Esophagus muscularis mucosa (tissue), 4 donors: ENCODE results near the gene PCYOX1L. TPM values are rescaled to one million over a fixed set of nuclear protein-coding genes. Genes with fewer than 3 reads are reported as not detected.

ENCODE experiments used
- DNase-seq: peaks from one replicate; pipeline ENCODE4 v3.0.0-alpha.2; 2017; ENCODE audit errors: extremely low spot score
- H3K27ac ChIP-seq, 4 donors: fragments of 200-600 bp; sonication (generic); replicated peaks in 1 of 4; 1 replicate in 3 of 4; 2 replicates in 1 of 4; pipeline ENCODE4 v1.5.1; 2016 to 2019; ENCODE audit warnings: mild to moderate bottlenecking in 1 of 4
- H3K27me3 ChIP-seq, 4 donors: fragments of 200-600 bp; sonication (generic); one replicate each; pipeline versions ENCODE4 v1.5.1 to v1.6.0; 2016 to 2019
- H3K36me3 ChIP-seq, 4 donors: fragments of 200-600 bp; sonication (generic); one replicate each; pipeline ENCODE4 v1.5.1; 2016 to 2019
- H3K4me1 ChIP-seq, 4 donors: fragments of 200-600 bp; sonication (generic); one replicate each; pipeline ENCODE4 v1.5.1; 2016 to 2019
- H3K4me3 ChIP-seq, 4 donors: fragments of 200-600 bp; sonication (generic); 1 replicate in 2 of 4; 2 replicates in 2 of 4; pipeline ENCODE4 v1.5.1; 2016 to 2019; ENCODE audit warnings: mild to moderate bottlenecking in 4 of 4, moderate library complexity in 1 of 4
- H3K9me3 ChIP-seq, 4 donors: fragments of 200-600 bp; sonication (generic); 1 replicate in 3 of 4; 2 replicates in 1 of 4; pipeline ENCODE4 v1.5.1; 2016 to 2019
- EP300 ChIP-seq: sonication (generic); formaldehyde crosslinking; IDR thresholded peaks from one replicate; pipeline ENCODE4 v1.6.1; 2017; ENCODE audit warnings: antibody characterized with exemption
- POLR2A ChIP-seq: fragments of 450-650 bp; IDR thresholded peaks from one replicate; pipeline ENCODE4 v1.6.1; 2017; ENCODE audit warnings: antibody characterized with exemption, moderate library complexity, mild to moderate bottlenecking, low read depth
- POLR2AphosphoS5 ChIP-seq, 2 donors: sonication (generic); formaldehyde crosslinking; IDR thresholded peaks; one replicate each; pipeline ENCODE4 v1.6.1; 2017; ENCODE audit warnings: antibody characterized with exemption in 2 of 2
- WGBS: methylation state at CpG from one replicate; pipeline ENCODE4 v1.1.5; 2018; 5-methylcytosine and 5-hydroxymethylcytosine counted together
- intact Hi-C: fragments of 100-400 bp; cut with DNase I; formaldehyde crosslinking; loops from one replicate; pipeline ENCODE4 v1.15.1; 2023
- total RNA-seq, 4 donors: library from RNA; depleted of rRNA; stranded (reverse); fragments of >200 nt; gene quantifications; one replicate each; pipeline versions ENCODE4 v1.1.0 to v1.2.1, GENCODE V29; 2016
- TF ChIP-seq, protein P1 (sequence below), 3 experiments: fragments of 200-600 bp in 2 of 3; fragments of 450-650 bp in 1 of 3; sonication (generic) in 2 of 3; IDR thresholded peaks; one replicate each; pipeline ENCODE4 v1.5.1; 2017 to 2019; ENCODE audit warnings: antibody characterized with exemption in 3 of 3, mild to moderate bottlenecking in 2 of 3, moderate library complexity in 1 of 3

PCYOX1L gene
- total RNA-seq, 4 donors from 2014 or later: 4.0 to 5.8 (median 4.7) TPM

DNA sequence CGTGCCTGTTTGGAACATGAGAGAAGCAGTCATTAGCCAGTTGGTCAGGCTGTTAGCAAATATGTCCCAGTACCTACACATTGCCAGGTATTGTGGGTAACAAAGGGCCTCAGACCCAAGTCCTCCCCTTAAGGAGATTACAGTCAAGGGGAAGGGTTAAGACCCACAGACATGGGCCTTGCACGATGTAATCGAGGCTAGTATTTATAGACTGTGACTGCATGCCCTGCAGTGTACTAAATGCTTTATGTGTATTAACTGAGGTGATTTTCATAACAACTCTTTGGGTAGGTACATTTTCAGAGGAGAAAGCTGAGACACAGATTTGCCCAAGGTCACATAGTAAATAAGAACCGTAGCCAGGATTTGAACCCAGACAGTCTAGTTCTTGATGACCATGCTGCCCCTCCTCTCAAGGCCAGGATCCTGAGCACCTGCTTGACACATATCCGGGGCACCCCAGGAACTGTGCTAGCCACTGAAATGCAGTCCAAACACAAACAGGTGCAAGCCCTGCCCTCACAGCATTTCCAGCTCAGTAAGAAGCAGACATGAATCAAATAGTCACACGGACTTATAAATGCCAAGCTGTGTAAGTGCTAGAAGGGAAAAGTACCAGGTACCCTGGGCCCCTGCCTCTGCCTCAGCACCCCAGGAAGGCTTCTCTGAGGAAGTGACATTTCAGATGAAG lies 44.5 kb upstream of the PCYOX1L start:
- no peak overlapping the region for H3K4me3 ChIP-seq
- peaks cover 0 to 76% (median 17%) of the 10 kb centered on the region in 4 donors for H3K36me3 ChIP-seq
- no peak overlapping the region for H3K27ac ChIP-seq
- TF ChIP-seq EP300: no peak
- no peak for TF ChIP-seq POLR2AphosphoS5 (IDR thresholded peaks at IDR 0.05)
- no peak for TF ChIP-seq POLR2A
- TF ChIP-seq, protein P1, sequence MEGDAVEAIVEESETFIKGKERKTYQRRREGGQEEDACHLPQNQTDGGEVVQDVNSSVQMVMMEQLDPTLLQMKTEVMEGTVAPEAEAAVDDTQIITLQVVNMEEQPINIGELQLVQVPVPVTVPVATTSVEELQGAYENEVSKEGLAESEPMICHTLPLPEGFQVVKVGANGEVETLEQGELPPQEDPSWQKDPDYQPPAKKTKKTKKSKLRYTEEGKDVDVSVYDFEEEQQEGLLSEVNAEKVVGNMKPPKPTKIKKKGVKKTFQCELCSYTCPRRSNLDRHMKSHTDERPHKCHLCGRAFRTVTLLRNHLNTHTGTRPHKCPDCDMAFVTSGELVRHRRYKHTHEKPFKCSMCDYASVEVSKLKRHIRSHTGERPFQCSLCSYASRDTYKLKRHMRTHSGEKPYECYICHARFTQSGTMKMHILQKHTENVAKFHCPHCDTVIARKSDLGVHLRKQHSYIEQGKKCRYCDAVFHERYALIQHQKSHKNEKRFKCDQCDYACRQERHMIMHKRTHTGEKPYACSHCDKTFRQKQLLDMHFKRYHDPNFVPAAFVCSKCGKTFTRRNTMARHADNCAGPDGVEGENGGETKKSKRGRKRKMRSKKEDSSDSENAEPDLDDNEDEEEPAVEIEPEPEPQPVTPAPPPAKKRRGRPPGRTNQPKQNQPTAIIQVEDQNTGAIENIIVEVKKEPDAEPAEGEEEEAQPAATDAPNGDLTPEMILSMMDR (IDR thresholded peaks at IDR 0.05): no peak
- 85% methylated on average over 4 of the region's 6 CpGs for WGBS
- no peaks in the 10 kb centered on the region for H3K9me3 ChIP-seq
- no peak for DNase-seq
- H3K27me3 ChIP-seq: no peaks in the 10 kb centered on the region
- H3K4me1 ChIP-seq: peaks cover 9 to 16% (median 11%) of the 10 kb centered on the region in 4 donors
- intact Hi-C loops: no loop called here

DNA sequence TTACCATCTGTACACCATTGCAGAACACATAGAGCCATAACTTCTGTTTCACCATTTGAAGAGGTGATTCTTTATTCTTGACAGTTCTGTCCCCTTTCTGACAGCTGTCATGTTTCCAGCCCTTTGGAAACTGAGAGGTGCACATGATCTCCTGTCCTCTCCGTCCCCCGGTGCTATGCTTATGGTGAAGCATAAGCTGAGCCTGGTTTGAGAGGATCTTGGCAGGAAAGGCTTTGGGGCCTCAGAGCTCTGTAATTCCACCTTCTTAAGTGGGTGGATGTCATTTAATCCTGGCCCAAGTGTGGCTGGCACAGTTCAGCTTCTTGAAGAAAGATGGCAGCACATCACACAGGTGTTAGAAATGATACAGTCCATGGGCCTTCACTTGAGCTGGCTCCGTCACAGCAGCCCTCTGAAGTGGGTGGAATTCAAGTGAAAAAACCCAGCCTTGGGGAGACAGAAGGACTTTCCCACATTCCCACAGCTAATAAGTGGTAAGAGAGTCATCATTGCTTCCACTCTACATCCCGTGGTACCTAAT lies 43.2 kb upstream of the PCYOX1L start:
- no peak for DNase-seq
- Histone ChIP-seq H3K9me3 (no peaks in the 10 kb centered on the region), H3K4me1 (peaks cover 11 to 16% (median 12%) of the 10 kb centered on the region in 4 donors), H3K27ac (no peak overlapping the region), H3K4me3 (no peak overlapping the region), H3K27me3 (no peaks in the 10 kb centered on the region), H3K36me3 (peaks cover 0 to 81% (median 18%) of the 10 kb centered on the region in 4 donors)
- TF ChIP-seq EP300 (no peak), POLR2A (no peak), POLR2AphosphoS5 (IDR thresholded peaks at IDR 0.05) (no peak)
- TF ChIP-seq, protein P1 (IDR thresholded peaks at IDR 0.05): no peak
- intact Hi-C loops: loop anchor here (5.0 kb wide), 1 partner anchor 53 kb away; no protein-coding TSS in a partner anchor
- WGBS: 86% methylated on average over 4 of the region's 4 CpGs

GRCh38 chr5:149315753-149316152 lies 42.1 kb upstream of the PCYOX1L start:
- Histone ChIP-seq H3K9me3 (no peaks in the 10 kb centered on the region), H3K4me1 (peaks cover 19 to 21% (median 20%) of the 10 kb centered on the region in 4 donors), H3K4me3 (no peak overlapping the region), H3K27me3 (no peaks in the 10 kb centered on the region), H3K36me3 (peaks cover 0 to 80% (median 11%) of the 10 kb centered on the region in 4 donors), H3K27ac (no peak overlapping the region)
- intact Hi-C loops: loop anchor here (5.0 kb wide), 1 partner anchor 52 kb away; no protein-coding TSS in a partner anchor
- TF ChIP-seq, protein P1 (IDR thresholded peaks at IDR 0.05): no peak
- TF ChIP-seq POLR2A: no peak
- TF ChIP-seq POLR2AphosphoS5 (IDR thresholded peaks at IDR 0.05): no peak
- WGBS: 93% methylated on average over 6 of the region's 6 CpGs
- DNase-seq: no peak

DNA sequence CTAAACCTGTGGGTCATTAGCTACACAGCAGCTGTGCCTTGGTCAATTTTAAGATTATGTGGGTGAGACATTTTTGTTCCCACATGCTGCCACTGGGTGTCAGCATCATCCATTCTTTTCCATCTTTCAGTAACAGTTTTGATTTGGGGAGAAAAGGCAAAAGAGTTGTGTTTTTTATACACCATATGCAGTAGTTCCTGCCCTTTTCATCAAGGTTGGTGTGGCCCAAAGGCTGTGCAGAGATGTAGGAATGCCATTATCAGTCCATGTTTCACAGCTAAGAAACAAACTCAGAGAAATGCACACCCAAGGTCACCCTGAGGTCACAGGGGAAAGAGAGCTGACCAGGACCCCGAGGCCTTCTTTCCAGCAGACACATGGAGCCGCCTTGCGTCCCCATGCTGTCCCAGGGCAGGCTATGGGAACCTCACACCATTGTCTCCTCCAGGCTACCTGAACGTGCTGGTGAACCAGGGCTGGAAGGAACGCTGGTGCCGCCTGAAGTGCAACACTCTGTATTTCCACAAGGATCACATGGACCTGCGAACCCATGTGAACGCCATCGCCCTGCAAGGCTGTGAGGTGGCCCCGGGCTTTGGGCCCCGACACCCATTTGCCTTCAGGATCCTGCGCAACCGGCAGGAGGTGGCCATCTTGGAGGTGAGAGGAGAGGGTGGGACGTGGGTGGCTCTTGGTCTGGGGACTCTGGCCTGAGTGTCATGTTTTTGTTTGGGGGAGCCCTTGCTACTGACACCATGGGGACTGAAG lies 40.4 kb upstream of the PCYOX1L start:
- peak overlapping the region; percentile 32 to 58 (median 46) for H3K27ac ChIP-seq
- no peak for TF ChIP-seq EP300
- TF ChIP-seq, protein P1 (IDR thresholded peaks at IDR 0.05): peak; percentile 69 to 76 (median 70)
- 91% methylated on average over 13 of the region's 14 CpGs for WGBS

More for the DNA sequence above, 40.4 kb upstream of the PCYOX1L start:
- Histone ChIP-seq H3K9me3 (no peaks in the 10 kb centered on the region), H3K4me1 (peaks cover 23 to 30% (median 26%) of the 10 kb centered on the region in 4 donors), H3K36me3 (peaks cover 0 to 66% (median 7%) of the 10 kb centered on the region in 4 donors), H3K27me3 (no peaks in the 10 kb centered on the region), H3K4me3 (no peak overlapping the region)
- DNase-seq: no peak
- intact Hi-C loops: loop anchor here (5.0 kb wide), 1 partner anchor 50 kb away; no protein-coding TSS in a partner anchor
